ENCODE measurements around the gene ZNF423.
"Not testable (repeated sequence)": the region's sequence is repeated elsewhere in the genome, so short reads cannot be mapped to it uniquely, and the experiment has no call there.

The ZNF423 gene

DNA sequence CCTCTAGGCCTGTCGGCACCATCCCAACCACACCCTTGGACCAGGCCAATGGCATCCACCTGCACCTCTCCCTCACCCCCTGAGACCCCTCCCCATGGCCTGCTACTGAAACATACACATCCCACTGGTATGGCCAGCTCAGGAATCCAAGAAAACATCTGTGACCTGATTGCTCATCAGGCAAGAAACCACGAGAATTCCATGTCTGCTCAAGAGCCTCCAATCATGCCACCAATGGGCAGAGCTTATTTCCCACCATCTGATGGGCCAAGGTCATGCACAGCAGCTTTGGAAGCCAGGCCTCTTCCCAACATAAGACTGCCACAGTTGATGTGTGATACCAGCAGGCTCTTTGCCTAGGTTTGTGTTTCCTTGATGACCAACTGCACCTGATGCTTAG is 292.2 kb downstream of the ZNF423 start:
- no peaks in the 10 kb centered on the region for H3F3A ChIP-seq (ENCODE audit: control insufficient read depth, insufficient read depth)
- H3K27me3 ChIP-seq (ENCODE audit: control insufficient read depth, low read length): no peaks in the 10 kb centered on the region
- TF ChIP-seq EZH2phosphoT487 (IDR thresholded peaks at IDR 0.05; ENCODE audit: borderline replicate concordance, low read length): no peak
- TF ChIP-seq, protein P1, sequence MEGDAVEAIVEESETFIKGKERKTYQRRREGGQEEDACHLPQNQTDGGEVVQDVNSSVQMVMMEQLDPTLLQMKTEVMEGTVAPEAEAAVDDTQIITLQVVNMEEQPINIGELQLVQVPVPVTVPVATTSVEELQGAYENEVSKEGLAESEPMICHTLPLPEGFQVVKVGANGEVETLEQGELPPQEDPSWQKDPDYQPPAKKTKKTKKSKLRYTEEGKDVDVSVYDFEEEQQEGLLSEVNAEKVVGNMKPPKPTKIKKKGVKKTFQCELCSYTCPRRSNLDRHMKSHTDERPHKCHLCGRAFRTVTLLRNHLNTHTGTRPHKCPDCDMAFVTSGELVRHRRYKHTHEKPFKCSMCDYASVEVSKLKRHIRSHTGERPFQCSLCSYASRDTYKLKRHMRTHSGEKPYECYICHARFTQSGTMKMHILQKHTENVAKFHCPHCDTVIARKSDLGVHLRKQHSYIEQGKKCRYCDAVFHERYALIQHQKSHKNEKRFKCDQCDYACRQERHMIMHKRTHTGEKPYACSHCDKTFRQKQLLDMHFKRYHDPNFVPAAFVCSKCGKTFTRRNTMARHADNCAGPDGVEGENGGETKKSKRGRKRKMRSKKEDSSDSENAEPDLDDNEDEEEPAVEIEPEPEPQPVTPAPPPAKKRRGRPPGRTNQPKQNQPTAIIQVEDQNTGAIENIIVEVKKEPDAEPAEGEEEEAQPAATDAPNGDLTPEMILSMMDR (IDR thresholded peaks at IDR 0.05; ENCODE audit: low read depth, low read length, poor library complexity, severe bottlenecking): no peak
- no peaks in the 10 kb centered on the region for H4K20me1 ChIP-seq (ENCODE audit: control insufficient read depth, insufficient read depth, low read depth, low read length)
- H3K4me3 ChIP-seq (ENCODE audit: low read length): no peak overlapping the region
- no peak overlapping the region for H3K27ac ChIP-seq (ENCODE audit: low read depth, low read length)
- H3K36me3 ChIP-seq (ENCODE audit: control insufficient read depth, low read length): no peaks in the 10 kb centered on the region
- no peaks in the 10 kb centered on the region for H3K4me1 ChIP-seq (ENCODE audit: control insufficient read depth, low read length)
- H3K9me2 ChIP-seq (replicated peaks; ENCODE audit: control insufficient read depth, low read length): no peaks in the 10 kb centered on the region
- H3K79me2 ChIP-seq (ENCODE audit: control insufficient read depth, low read length): no peaks in the 10 kb centered on the region
- no peak overlapping the region for H3K4me2 ChIP-seq (ENCODE audit: low read length)
- H3K9me3 ChIP-seq (ENCODE audit: control insufficient read depth, insufficient read depth, low read length): no peaks in the 10 kb centered on the region

DNA sequence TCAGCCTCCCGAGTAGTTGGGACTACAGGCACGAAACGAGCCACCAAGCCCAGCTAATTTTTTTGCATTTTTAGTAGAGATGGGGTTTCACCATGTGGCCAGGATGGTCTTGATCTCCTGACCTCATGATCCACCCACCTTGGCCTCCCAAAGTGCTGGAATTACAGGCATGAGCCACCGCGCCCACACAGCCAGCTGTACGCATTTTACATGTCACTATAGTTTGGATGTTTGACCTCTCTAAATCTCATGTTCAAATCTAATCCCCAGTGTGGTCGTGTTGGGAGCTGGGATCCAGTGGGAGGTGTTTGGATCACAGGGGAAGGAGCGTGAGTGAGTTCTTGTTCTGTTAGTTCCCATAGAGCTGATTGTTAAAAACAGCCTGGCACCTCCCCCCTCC is 293.0 kb downstream of the ZNF423 start:
- H3K4me1 ChIP-seq (ENCODE audit: control insufficient read depth, low read length); H3F3A ChIP-seq (ENCODE audit: control insufficient read depth, insufficient read depth); H3K36me3 ChIP-seq (ENCODE audit: control insufficient read depth, low read length); H3K27ac ChIP-seq (ENCODE audit: low read depth, low read length); H3K4me3 ChIP-seq (ENCODE audit: low read length); H3K27me3 ChIP-seq (ENCODE audit: control insufficient read depth, low read length); H4K20me1 ChIP-seq (ENCODE audit: control insufficient read depth, insufficient read depth, low read depth, low read length); H3K9me3 ChIP-seq (ENCODE audit: control insufficient read depth, insufficient read depth, low read length); H3K4me2 ChIP-seq (ENCODE audit: low read length); H3K79me2 ChIP-seq (ENCODE audit: control insufficient read depth, low read length); H3K9me2 ChIP-seq (replicated peaks; ENCODE audit: control insufficient read depth, low read length): not testable (repeated sequence)

DNA sequence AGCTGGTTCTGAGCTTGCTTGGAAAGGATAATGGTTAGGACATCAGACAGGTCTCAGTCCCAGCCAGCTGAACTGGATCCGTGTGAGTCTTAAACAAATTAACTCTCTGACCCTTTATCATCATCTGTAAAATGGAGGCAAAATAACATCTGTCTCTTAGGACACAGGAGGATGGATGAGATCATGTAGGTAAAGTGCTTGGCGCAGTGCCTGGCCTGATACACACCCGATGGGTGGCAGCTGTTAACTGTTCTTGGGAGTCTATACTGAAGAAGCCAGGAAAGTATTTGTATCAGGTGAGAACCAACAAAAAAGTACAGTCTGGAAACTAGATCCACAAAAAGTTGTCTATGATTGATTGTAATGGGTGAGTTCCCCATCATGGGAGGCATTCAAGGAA is 293.7 kb downstream of the ZNF423 start:
- no peaks in the 10 kb centered on the region for H3K79me2 ChIP-seq (ENCODE audit: control insufficient read depth, low read length)
- no peaks in the 10 kb centered on the region for H4K20me1 ChIP-seq (ENCODE audit: control insufficient read depth, insufficient read depth, low read depth, low read length)
- H3K9me3 ChIP-seq (ENCODE audit: control insufficient read depth, insufficient read depth, low read length): no peaks in the 10 kb centered on the region
- H3K4me3 ChIP-seq (ENCODE audit: low read length): no peak overlapping the region
- H3K4me2 ChIP-seq (ENCODE audit: low read length): no peak overlapping the region
- H3K4me1 ChIP-seq (ENCODE audit: control insufficient read depth, low read length): no peaks in the 10 kb centered on the region
- H3K27me3 ChIP-seq (ENCODE audit: control insufficient read depth, low read length): no peaks in the 10 kb centered on the region
- no peaks in the 10 kb centered on the region for H3K36me3 ChIP-seq (ENCODE audit: control insufficient read depth, low read length)
- no peak for TF ChIP-seq EZH2phosphoT487 (IDR thresholded peaks at IDR 0.05; ENCODE audit: borderline replicate concordance, low read length)
- H3F3A ChIP-seq (ENCODE audit: control insufficient read depth, insufficient read depth): no peaks in the 10 kb centered on the region
- no peaks in the 10 kb centered on the region for H3K9me2 ChIP-seq (replicated peaks; ENCODE audit: control insufficient read depth, low read length)
- H3K27ac ChIP-seq (ENCODE audit: low read depth, low read length): no peak overlapping the region

DNA sequence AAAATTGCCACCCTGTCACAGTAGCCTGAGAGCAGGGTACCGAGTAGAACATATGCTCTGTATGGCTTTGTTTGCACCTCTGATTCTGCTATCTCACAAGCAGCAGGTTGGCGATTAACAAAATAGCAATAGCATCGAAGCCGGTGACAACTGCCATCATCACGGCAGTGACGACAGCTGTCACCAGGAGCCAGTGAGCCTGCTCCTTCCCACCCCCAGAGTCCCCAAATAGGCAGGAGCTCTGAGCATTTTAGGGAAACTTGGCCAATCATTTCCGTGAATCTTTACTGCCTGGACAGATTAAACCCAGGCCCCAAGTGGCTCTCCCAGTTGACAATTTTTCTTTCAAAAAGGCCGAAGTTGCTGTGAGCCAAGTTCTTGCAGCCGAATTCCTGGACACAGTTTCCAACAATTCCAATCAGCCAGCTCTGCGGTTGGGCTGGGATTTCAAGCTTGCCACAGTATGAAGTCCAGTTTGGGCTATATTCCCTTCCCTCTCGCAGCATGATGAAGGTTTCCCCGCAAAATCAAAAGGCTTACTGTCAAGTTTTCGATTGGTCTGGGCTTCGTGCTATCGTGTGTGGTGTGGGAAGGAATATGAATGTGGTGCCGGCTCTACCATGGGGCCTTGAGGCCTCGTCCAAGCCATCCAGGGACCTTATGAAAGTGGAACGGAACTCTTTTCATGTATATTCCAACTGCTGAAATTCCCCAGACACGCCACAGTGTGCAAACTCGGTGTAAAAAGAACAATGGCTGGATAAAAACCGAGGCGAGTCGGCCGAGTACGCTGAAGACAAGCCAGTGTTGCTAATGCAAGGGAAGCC is 295.7 kb downstream of the ZNF423 start:
- H3K4me3 ChIP-seq (ENCODE audit: low read length): no peak overlapping the region
- no peaks in the 10 kb centered on the region for H3F3A ChIP-seq (ENCODE audit: control insufficient read depth, insufficient read depth)
- H3K4me1 ChIP-seq (ENCODE audit: control insufficient read depth, low read length): no peaks in the 10 kb centered on the region
- H3K9me3 ChIP-seq (ENCODE audit: control insufficient read depth, insufficient read depth, low read length): no peaks in the 10 kb centered on the region
- no peak overlapping the region for H3K4me2 ChIP-seq (ENCODE audit: low read length)
- H3K79me2 ChIP-seq (ENCODE audit: control insufficient read depth, low read length): no peaks in the 10 kb centered on the region
- no peaks in the 10 kb centered on the region for H3K27me3 ChIP-seq (ENCODE audit: control insufficient read depth, low read length)
- H4K20me1 ChIP-seq (ENCODE audit: control insufficient read depth, insufficient read depth, low read depth, low read length): no peaks in the 10 kb centered on the region
- no peaks in the 10 kb centered on the region for H3K36me3 ChIP-seq (ENCODE audit: control insufficient read depth, low read length)
- no peaks in the 10 kb centered on the region for H3K9me2 ChIP-seq (replicated peaks; ENCODE audit: control insufficient read depth, low read length)
- H3K27ac ChIP-seq (ENCODE audit: low read depth, low read length): no peak overlapping the region
- TF ChIP-seq, protein P1 (IDR thresholded peaks at IDR 0.05; ENCODE audit: low read depth, low read length, poor library complexity, severe bottlenecking): no peak
- no peak for TF ChIP-seq EZH2phosphoT487 (IDR thresholded peaks at IDR 0.05; ENCODE audit: borderline replicate concordance, low read length)

Measured in DOHH2 (cell line).